Effector CD8-positive, alpha-beta T cell (primary cell): Measurements from ENCODE around the gene GSE1.

Experiments used
- DNase-seq: peaks from one replicate; lab custom pipeline; 2025; lab: John Stamatoyannopoulos, UW

GSE1 gene

DNA sequence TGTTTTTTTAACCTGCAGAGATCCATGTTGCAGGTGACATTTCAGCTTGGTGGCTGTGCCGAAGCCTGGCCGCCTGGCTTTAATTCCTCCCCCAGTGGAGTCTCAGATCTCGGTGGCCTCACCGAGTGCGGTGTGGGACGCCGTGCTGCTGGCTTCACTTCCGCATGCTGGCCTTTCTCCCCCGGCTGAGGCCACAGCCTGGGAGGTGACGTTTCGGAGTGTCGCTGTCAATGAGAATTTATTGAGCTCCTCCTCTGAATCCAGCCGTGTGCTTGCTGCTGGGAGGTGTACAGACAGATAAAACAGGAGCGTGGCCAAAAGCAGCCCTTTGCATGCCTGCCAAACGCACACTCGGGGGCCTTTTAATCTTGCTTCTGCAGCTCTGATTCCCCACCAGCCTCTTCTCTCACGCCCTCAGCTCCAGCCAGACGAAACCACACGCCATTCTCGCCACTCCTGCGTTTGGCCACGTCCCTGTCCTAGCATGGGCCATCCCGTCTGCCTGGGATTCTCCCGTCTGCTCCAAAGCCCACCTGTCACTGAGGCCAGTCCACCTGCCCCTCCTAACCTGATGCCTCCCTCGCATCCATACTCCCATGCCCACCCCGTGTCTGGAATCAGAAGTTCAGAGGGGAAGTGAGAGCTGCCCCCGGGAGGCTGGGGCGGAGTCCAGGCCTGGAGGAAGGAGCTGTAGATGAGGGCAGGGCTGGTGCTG, 3.6 kb downstream of the GSE1 start:
- DNase-seq: no peak

DNA sequence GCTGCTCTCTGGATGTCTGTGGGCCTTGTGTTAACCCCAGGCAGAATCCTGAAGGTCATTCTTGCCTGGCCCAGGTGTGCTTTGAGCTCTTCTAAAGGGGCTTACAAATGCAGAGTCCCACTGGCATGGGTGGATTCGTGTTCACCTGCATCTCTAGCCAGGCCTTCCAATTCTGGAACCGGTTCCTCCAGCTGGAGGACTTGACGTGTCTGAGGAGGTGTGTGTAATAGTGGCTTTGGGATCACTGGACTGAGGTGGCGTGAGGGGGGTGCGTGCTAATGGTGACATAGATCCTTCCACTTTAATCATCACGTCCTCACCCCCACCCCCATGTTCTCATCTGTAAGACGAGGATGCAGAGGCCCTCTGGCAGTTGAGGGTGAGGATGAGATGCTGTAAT, 4.8 kb downstream of the GSE1 start:
- no peak for DNase-seq

DNA sequence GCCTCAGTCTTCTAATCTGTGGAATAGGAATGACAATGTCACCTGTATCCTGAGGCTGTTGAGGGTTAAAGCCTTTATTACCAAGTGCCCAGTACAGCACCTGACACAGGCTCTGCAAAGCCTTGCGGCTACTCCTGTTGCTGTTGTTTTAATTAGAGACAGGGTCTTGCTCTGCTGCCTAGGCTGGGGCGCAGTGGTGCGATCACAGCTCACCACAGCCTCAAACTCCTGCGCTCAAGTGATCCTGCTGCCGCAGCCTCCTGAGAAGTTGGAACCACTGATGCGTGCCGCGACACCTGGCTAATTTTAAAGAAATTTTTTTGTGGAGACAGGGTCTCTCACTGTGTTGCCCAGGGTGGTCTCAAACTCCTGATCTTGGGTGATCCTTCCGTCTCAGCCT, 5.4 kb downstream of the GSE1 start:
- no peak for DNase-seq

DNA sequence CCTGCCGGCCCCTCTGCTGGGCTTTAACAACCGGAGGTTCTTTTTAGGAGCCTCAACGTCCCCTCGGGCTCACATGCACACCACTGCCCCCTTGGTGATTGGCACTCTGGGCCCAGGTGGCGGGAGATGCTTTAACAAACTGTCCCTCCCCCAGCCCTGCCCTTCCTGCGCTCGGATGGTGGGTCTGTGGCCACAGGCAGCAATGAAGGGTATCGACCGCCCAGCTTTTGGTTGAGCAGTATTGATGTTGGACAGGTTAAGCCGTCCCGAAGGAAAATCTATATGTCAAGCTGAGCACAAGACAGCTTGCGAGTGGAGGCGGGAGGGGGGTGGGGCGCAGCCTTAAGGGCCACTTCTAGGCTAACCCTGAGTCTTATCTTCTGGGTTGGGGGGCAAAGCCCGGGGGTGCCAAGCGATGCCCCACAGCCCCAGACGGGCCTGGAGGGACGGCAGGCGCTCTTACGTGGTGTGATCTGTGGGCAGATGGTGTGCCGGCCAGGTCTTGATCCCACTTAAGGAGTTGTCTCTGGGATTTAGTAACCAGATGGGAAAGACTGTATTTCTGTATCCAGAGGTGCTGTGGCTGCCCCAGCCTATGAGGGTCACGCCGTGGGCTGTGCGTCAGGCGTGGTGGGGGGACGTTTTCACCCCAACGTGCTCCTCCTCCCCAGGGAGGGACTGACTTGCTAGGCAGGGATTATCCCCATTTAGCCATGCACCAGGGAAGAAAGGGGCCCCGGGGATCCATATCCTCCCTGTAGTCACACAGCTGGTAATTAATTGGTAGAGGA, 6.2 kb downstream of the GSE1 start:
- DNase-seq: no peak

DNA sequence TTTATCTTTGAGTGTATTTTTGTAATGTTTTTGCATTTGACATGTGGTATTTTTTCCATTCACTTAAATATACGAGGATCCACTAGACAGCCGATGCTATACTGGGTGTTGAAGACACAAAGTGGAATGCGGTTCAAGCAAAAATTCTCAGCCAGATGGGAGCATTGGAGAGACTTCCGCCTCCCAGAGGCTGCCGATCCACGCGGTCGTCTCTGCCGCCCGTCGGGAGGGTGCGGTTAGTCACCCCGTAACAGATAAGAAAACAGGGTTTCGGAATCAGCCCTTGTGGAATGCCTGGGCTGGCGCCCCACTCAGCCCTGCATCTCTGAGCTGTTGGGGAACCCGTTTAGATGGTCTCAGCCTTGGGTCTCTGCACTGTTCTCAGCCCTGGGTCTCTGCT, 7.3 kb downstream of the GSE1 start:
- DNase-seq: no peak

DNA sequence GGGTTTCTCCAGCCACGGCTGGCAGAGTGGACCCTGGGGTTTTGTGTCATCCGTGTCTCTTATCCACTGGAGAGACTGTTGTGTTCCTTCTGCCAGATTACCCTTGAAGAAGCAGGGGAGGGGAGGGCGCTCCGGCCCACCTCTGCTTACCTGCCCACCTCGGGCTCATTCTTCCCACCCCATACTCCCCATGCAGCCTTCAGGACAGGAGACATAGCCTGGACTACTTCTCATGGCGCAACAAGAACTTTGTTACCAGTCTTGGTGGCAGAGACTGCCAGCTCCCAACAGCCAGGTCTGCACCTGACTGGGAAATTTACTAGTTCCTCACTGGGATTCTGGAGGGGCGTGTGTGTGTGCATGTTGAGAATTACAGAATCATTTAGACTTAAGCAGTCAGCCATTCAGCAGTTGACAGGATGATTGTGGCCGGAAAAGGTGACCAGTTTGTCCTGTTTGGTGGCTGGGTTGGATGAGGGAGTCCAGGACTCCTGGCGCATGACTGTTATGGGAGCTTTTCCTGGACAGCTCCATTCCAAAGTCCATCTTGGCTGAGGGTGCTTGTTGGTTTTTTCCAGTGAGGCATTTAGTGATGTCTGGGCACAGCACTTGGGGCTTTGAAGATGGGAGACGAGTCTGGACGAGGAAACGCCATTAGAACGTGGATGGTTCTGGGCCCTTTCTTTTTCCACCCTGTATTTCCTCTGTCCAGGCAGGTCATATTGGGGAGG, 8.7 kb downstream of the GSE1 start:
- DNase-seq: no peak

DNA sequence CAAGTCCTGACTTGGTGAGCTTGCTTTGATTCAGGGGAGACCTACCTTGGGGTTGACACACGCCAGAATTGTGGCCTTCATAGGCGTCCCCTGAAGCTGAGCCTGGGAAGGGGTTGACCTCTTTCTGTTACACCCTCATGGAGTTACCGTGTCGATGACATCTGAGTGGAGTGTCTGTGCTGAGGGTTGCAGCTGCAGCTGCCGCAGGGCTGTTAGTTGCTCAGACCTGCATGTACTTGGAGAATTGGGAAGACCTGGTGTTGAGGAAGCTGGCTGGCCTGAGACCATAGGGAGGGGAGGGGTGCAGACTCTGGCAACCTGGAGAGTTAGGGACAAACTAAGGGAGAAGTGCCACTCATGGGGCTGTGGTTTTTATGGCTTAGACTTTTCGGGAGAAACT, 9.6 kb downstream of the GSE1 start:
- no peak for DNase-seq

DNA sequence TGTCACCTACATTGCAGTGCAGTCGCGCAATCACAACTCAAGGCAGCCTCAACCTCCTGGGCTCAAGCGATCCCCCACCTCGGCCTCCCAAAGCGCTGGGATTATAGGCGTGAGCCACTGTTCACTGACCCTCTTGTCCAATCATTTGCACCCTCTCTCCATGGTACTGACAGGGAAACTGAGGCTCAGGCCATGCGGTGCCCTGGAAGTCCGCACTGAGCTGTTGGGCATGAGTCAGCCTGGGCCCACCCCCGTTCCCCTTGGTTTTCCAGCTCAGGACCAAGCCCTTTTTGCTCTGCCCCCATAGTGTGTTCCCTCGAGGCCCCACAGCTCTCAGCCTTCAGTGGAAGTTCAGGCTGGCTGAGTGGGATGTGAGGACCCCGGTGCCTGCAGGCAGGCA, 10.1 kb downstream of the GSE1 start:
- no peak for DNase-seq

DNA sequence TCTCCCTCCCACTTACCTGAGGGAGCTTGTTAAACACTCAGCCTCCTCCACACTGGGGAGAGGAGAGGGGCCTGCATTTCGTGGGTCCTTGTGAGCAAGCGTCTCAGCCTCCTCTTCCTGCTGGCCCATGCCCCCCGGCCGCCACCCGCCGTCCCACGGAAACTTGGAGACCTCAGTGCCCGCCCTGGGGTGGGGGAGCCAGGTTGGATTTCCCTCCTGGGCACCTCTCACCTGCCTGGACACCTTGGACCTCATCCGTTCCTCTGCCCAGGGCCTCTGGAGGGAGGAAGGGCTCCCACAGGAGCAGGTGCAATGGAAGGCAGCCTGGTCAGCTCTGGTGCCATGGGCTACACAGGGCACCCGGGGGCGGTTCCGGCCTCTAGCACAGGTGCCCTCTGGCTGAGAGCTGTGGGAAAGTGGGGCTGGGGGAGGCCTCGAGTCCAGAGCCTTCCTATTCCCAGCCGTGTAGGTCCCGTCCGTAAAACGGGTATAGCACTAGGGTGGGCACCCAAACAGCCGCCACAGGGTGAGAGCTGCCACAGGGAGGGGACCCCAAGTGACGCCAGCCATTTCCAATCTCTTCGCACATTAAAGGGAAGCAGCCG, 11.0 kb downstream of the GSE1 start:
- DNase-seq: no peak

DNA sequence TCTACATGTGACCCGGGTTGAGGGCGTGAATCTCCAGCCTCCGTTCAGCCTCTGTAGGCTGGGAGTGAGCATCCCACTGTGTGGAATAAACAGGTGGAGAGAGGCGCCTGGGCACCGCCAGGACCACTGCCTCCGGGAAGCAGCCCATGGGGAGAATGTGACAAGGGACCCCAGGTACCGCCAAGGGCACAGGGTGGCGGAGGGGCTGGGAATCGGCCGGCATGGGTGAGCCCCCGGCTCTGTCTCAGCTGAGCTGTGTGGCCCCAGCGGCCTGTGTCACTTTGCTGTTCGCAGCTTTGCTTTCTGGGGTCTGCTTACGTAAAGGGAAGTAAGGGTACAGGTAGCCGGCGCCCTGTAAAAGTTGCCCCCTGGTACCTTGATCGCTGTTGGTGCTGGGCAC, 11.5 kb downstream of the GSE1 start:
- no peak for DNase-seq

DNA sequence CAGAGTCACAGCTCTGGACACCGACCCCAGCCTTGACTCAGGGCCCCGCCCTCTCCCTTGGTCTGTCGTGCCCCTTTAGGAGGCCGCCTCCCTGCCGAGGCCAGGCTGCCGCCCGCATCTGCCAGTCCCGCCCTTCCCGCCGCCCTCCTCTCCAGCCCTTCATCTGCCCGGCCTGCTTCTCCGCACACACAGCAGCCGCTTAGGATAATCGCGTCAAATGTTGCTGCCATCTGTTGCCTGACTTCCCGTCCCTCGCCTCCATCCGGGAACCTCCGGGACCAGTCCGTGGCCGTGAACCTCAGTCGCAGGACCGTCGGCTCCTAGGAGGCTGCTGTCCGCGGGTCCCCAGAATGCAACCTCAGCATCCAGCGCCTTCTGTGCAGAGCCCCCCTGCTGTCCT, 11.9 kb downstream of the GSE1 start:
- DNase-seq: no peak

DNA sequence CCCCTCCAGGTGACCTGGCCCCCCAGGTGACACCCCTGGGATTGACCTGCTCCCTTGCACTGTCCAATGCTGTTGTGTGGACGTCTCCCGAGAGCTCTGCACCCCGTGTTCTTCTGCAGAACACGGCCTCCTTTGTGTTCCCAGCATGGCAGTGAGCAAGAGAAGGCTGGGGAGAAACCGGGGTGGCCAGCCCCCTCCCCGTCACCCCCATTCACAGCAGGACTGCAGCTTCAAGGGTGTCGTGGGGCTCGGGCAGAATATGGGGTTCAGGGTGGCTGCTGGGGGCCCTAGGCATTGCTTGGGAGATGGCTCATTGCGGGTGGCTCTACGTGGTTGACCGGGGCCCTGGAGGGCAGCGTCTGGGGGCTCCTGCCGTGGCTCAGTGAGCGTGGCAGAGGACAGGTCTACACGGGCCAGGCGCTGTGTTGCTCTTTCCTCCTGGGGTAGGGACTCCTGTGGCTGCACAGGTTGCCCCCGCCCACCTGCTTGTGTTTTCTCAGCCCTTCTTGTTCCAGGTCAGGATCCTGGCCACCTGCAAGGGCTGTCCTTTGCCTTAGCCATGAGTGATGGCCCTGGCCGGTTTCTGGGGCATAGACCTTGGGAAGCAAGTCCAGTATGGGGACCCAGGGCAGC, 12.5 kb downstream of the GSE1 start:
- no peak for DNase-seq

DNA sequence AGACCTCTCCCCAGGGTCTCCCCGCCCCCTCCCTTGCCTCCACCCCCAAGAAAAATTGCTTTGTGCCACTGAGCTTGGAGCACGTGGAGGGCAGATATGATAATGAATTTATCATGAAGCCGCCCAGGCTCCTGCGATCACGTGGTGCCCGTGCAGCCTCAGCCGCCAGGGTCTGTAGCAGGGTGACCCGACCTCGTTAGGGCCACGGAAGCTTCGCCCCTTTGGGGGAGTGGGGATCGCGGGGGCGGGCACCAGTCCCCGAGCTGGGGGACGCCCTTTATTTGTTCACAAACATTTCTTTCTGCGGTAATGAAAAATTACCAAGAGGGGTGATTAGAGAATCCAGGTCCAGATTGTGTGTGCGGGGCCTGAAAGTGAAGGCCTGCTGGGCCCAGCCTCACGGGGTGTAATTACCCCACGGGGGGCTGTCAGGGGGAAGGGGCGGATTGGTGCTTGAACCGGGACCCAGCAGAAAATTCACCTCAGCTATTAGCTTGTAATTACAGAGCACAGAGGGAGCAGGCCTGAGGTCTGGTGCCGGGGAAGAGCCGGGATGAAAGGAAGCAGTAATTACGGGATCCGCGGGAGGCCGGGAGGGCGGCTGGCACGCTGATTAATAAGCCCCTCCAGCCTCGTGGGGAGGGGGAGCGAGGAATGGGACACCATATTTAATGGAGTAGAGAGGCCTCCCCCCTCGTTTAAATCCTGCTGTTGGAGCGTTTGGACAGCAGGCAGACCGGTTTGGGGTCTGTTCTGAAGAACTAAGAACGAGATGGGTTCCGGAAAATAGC, 13.3 kb downstream of the GSE1 start:
- DNase-seq: no peak

DNA sequence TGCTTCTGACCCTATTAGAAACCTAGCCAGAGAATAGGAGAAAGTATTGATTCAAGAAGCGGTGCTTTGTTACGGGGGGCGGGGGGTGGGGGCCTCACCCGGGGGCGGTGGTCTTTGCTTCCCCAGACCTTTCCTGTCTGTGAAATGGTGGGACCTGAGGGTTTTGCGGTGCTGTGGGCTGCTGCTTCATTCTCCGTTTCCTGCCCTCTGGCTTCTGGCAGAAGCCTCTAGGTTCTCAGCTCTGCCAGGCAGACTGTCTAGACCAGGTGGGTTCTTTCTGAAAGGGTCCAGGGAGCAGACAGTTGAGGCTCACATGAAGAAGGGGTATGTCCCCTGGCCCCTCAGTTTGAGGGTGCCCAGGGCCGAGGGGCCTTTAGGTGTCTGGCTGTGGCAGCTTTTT, 14.0 kb downstream of the GSE1 start:
- DNase-seq: no peak

DNA sequence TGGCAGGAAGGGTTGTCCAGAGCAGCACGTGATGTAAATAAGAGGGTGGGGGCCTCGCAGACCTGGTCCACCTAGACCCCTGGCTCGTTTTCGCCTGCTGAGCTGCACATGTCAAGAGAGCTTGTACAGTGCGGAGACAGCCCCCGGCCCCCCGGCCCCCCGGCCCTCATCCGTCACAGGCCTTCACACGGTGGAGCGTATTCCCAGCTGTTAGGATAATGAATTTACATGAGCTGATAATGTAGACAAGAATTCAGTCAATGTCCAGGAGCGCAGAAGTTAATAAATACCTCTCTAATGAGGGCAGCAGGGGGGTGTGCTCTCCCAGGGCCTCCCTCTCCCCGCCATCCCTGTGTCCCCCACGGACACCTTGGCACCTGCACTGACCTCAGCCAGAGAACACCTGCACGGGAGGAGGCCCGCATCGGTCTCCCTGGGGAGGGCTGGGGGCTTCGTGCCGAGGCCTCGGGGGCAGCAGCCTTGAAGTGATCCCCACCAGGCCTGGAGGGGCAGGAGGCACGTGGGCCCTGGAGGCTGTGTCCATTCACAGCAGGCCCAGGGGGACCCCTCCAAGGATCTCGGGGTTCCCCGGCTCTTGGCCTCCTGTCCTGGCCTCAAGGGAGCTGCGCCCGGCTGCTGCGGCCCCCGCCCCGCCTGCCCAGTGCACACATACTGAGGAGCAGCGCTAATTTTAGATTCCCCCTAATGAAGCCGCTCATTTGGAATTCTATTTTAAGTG, 14.6 kb downstream of the GSE1 start:
- DNase-seq: no peak

DNA sequence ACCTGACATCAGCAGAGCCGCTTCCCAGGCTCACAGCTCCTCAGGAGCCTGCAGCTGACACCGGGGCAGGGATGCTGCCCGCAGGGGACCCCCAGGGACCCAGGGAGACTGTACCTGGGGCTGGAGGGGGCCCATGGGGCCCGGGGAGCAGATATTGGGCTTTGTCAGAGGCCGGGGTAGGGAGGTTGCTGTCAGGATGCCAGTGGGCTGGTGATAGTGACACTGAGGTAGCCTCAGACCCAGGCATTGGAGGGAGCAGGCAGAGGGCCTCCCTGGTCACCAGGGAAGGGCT, 15.1 kb downstream of the GSE1 start:
- no peak for DNase-seq

DNA sequence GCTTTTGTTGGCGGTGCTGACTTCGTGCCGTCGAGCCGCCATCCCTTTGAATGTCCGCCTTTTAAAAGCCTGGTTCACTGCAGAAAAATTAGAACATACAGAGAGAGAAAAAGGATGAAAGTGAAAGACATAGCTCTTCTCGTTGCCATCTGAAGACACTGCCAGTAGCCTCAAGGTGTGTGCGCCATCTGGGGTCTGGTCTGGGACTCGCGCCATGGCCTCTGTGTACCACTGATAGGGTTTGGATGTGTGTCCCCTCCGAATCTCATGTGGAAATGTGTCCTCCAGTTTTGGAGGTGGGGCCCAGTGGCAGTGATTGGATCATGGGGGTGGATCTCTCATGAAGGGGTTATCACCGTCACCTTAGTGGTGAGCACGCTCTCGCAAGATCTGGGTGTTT, 15.5 kb downstream of the GSE1 start:
- DNase-seq: no peak

DNA sequence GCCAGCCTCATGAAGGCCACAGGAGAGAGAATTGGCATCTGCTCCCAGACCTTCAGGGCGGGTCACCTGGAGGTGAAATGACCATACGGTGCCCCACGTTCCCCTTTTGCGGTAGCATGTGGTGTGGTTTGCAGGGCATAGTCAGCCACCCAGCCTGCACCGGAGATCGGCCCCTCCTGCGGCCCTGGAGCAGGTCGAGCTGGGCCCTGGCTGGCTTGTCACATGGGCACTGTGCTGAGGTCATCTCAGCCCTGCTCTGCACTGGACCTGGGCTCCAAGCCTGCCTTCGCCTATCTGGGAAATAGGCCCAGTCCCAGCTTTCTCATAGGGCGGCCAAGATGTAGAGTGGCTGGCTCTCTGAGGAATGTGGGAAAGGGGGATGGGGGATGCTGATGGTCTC, 16.2 kb downstream of the GSE1 start:
- no peak for DNase-seq

DNA sequence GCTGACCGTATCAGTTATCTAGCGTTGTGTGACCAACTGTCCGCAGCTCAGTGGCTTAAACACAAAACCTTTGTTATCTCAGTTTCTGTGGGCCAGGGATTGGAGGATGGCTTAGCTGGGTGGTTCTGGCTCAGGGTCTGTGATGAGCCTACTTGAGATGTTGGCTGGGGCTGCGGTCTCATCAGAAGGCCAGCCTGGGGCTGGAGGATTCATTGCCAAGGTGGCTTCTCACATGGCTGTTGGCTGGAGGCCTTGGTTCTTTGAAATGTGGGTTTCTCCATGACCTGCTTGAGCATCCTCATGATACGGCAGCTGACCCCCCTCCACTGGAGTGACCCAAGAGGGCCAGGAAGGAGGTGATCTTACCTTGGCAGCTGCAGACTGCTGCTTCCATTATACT, 16.7 kb downstream of the GSE1 start:
- DNase-seq: no peak

DNA sequence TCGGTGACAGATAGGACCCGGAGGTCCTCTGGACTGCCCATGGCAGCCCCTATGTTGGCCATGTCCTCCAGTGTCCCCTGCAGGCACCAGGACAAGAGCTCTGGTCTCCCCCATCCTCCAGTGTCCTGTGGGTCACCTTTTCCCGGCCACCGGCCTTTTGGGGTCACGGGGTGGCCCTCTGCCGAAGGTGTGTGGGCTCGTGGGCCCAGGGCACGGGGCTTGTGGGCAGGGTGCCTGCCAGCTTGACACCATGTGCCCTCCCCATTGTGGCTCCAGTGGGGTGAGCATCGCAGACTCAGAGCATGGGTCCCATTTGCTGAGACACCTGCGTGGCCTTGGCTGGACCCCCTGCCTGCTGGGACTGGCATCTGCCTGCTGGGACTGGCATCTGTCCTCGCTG, 18.1 kb downstream of the GSE1 start:
- DNase-seq: no peak
